Subcutaneous abdominal adipose tissue (tissue), 5 donors: ENCODE data around the gene FICD.
"Not testable (repeated sequence)": the region's sequence is repeated elsewhere in the genome, so short reads cannot be mapped to it uniquely, and the experiment has no call there.

Experiments
- H3K27ac ChIP-seq: one replicate; pipeline ENCODE4 v1.7.0; 2013; ENCODE audit warnings: low read depth, mild to moderate bottlenecking, inconsistent platforms, low read length, moderate library complexity
- H3K27me3 ChIP-seq, 5 donors: one replicate each; pipeline ENCODE4 v1.7.0; 2013; ENCODE audit warnings: low read length in 5 of 5, inconsistent platforms in 1 of 5; ENCODE audit not compliant: control insufficient read depth in 5 of 5, insufficient read depth in 4 of 5
- H3K36me3 ChIP-seq, 5 donors: one replicate each; pipeline ENCODE4 v1.7.0; 2013; ENCODE audit warnings: low read length in 5 of 5; ENCODE audit not compliant: control insufficient read depth in 5 of 5, insufficient read depth in 5 of 5
- H3K4me1 ChIP-seq, 5 donors: one replicate each; pipeline ENCODE4 v1.7.0; 2013; ENCODE audit warnings: low read length in 5 of 5, mild to moderate bottlenecking in 3 of 5, moderate library complexity in 1 of 5; ENCODE audit not compliant: control insufficient read depth in 5 of 5, insufficient read depth in 5 of 5
- H3K4me3 ChIP-seq, 5 donors: one replicate each; pipeline ENCODE4 v1.7.0; 2013; ENCODE audit warnings: low read length in 5 of 5, low read depth in 1 of 5
- H3K9ac ChIP-seq, 5 donors: one replicate each; pipeline ENCODE4 v1.7.0; 2013; ENCODE audit warnings: low read length in 5 of 5, mild to moderate bottlenecking in 4 of 5, moderate library complexity in 3 of 5
- H3K9me3 ChIP-seq, 5 donors: one replicate each; pipeline ENCODE4 v1.7.0; 2013; ENCODE audit warnings: low read length in 5 of 5; ENCODE audit not compliant: control insufficient read depth in 5 of 5
- donor health status: healthy.
- donor health status: healthy.
- donor health status: healthy.
- donor health status: healthy.
- donor health status: healthy.

Gene FICD

GRCh38 chr12:108479364-108480070 lies 35.6 kb upstream of the FICD start:
- Histone ChIP-seq H3K27me3 (peaks cover 5 to 17% (median 8%) of the 10 kb centered on the region in 5 donors), H3K9me3 (no peaks in the 10 kb centered on the region), H3K36me3 (no peaks in the 10 kb centered on the region), H3K27ac (no peak overlapping the region), H3K9ac (no peak overlapping the region), H3K4me1 (no peaks in the 10 kb centered on the region), H3K4me3 (no peak overlapping the region)

- H3K4me1 ChIP-seq = no peaks in the 10 kb centered on the region
- no peak overlapping the region for H3K4me3 ChIP-seq
- H3K36me3 ChIP-seq = no peaks in the 10 kb centered on the region
- no peak overlapping the region for H3K9ac ChIP-seq
- H3K27me3 ChIP-seq = peaks cover 5 to 17% (median 6%) of the 10 kb centered on the region in 5 donors
- H3K27ac ChIP-seq = no peak overlapping the region
- peaks cover 0 to 4% (median 0%) of the 10 kb centered on the region in 5 donors for H3K9me3 ChIP-seq
Observed at GRCh38 chr12:108482717-108483212, 32.3 kb upstream of the FICD start.

- H3K36me3 ChIP-seq = no peaks in the 10 kb centered on the region
- peaks cover 0 to 4% (median 0%) of the 10 kb centered on the region in 5 donors for H3K9me3 ChIP-seq
- no peak overlapping the region for H3K27ac ChIP-seq
- no peak overlapping the region for H3K4me3 ChIP-seq
- peaks cover 5 to 17% (median 6%) of the 10 kb centered on the region in 5 donors for H3K27me3 ChIP-seq
- no peaks in the 10 kb centered on the region for H3K4me1 ChIP-seq
- H3K9ac ChIP-seq = no peak overlapping the region
Observed at GRCh38 chr12:108483213-108484059, 31.6 kb upstream of the FICD start.

DNA sequence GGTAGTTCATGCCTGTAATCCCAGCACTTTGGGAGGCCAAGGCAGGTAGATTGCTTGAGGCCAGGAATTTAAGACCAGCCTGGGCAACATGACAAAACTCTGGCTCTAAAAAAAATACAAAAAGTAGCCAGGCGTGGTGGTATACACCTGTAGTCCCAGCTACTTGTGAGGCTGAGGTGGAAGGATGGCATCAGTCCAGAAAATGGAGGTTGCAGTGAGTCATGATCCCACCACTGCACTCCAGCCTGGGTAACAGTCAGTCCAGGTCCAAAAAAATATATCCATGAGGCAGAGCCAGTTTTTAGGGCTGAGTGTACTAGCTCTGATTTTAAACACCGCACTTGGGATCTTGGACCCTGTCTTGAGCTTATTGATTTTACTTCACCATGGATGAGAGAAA lies 30.6 kb upstream of the FICD start:
- H3K9me3 ChIP-seq = peaks cover 0 to 4% (median 0%) of the 10 kb centered on the region in 5 donors
- H3K27ac ChIP-seq = no peak overlapping the region
- no peak overlapping the region for H3K9ac ChIP-seq
- no peak overlapping the region for H3K4me3 ChIP-seq
- H3K27me3 ChIP-seq = peaks cover 1 to 14% (median 6%) of the 10 kb centered on the region in 5 donors
- no peaks in the 10 kb centered on the region for H3K4me1 ChIP-seq
- no peaks in the 10 kb centered on the region for H3K36me3 ChIP-seq

GRCh38 chr12:108484845-108485244 lies 30.2 kb upstream of the FICD start:
- H3K27ac ChIP-seq = no peak overlapping the region
- H3K36me3 ChIP-seq = no peaks in the 10 kb centered on the region
- no peaks in the 10 kb centered on the region for H3K4me1 ChIP-seq
- no peak overlapping the region for H3K9ac ChIP-seq
- H3K27me3 ChIP-seq = peaks cover 0 to 11% (median 6%) of the 10 kb centered on the region in 5 donors
- no peak overlapping the region for H3K4me3 ChIP-seq
- H3K9me3 ChIP-seq = peaks cover 0 to 4% (median 0%) of the 10 kb centered on the region in 5 donors

- H3K4me3 ChIP-seq, H3K4me1 ChIP-seq, H3K36me3 ChIP-seq, H3K27ac ChIP-seq, H3K9me3 ChIP-seq, H3K9ac ChIP-seq, H3K27me3 ChIP-seq: not testable (repeated sequence)
Observed at GRCh38 chr12:108485371-108485770, 29.7 kb upstream of the FICD start.

GRCh38 chr12:108487029-108487428 lies 28.0 kb upstream of the FICD start:
- H3K36me3 ChIP-seq, H3K9ac ChIP-seq, H3K27me3 ChIP-seq, H3K4me1 ChIP-seq, H3K27ac ChIP-seq, H3K4me3 ChIP-seq, H3K9me3 ChIP-seq: not testable (repeated sequence)

GRCh38 chr12:108491256-108491655 lies 23.8 kb upstream of the FICD start:
- H3K4me1 ChIP-seq = no peaks in the 10 kb centered on the region
- H3K9ac ChIP-seq = no peak overlapping the region
- peaks cover 0 to 17% (median 10%) of the 10 kb centered on the region in 5 donors for H3K27me3 ChIP-seq
- H3K27ac ChIP-seq = no peak overlapping the region
- H3K4me3 ChIP-seq = no peak overlapping the region
- H3K36me3 ChIP-seq = no peaks in the 10 kb centered on the region
- peaks cover 0 to 3% (median 0%) of the 10 kb centered on the region in 5 donors for H3K9me3 ChIP-seq

- H3K4me3 ChIP-seq = no peak overlapping the region
- H3K27me3 ChIP-seq = peaks cover 7 to 21% (median 15%) of the 10 kb centered on the region in 5 donors
- H3K9ac ChIP-seq = no peak overlapping the region
- H3K4me1 ChIP-seq = no peaks in the 10 kb centered on the region
- H3K9me3 ChIP-seq = no peaks in the 10 kb centered on the region
- no peak overlapping the region for H3K27ac ChIP-seq
- no peaks in the 10 kb centered on the region for H3K36me3 ChIP-seq
Observed at GRCh38 chr12:108495054-108495453, 20.0 kb upstream of the FICD start.
